Measurements from ENCODE around the gene PROB1.
A peak's percentile ranks its signal among the peaks of the same experiment; 100 is the strongest.
"Not testable (repeated sequence)": the region's sequence is repeated elsewhere in the genome, so short reads cannot be mapped to it uniquely, and the experiment has no call there.

PROB1 gene

GRCh38 chr5:139392678-139393496 lies 2.0 kb downstream of the PROB1 start:
- Histone ChIP-seq H3K36me3 (ENCODE audit: insufficient read depth, low read length) (no peaks in the 10 kb centered on the region), H3K4me1 (ENCODE audit: insufficient read depth, low read length) (peaks cover 31% of the 10 kb centered on the region), H3K9me3 (ENCODE audit: control insufficient read depth, insufficient read depth, low read length) (no peaks in the 10 kb centered on the region), H3K9ac (ENCODE audit: low read depth, low read length) (peak overlapping the region; percentile 80)

GRCh38 chr5:139392324-139392677 lies 2.6 kb downstream of the PROB1 start:
- peaks cover 36% of the 10 kb centered on the region for H3K4me1 ChIP-seq (ENCODE audit: insufficient read depth, low read length)
- H3K36me3 ChIP-seq (ENCODE audit: insufficient read depth, low read length), result no peaks in the 10 kb centered on the region
- H3K9ac ChIP-seq (ENCODE audit: low read depth, low read length), result peak overlapping the region; percentile 80; the same call in 1 of the 2 replicates
- no peaks in the 10 kb centered on the region for H3K9me3 ChIP-seq (ENCODE audit: control insufficient read depth, insufficient read depth, low read length)

GRCh38 chr5:139391570-139392323 lies 3.2 kb downstream of the PROB1 start:
- peak overlapping the region; percentile 80; the same call in 1 of the 2 replicates for H3K9ac ChIP-seq (ENCODE audit: low read depth, low read length)
- peaks cover 36% of the 10 kb centered on the region for H3K4me1 ChIP-seq (ENCODE audit: insufficient read depth, low read length)
- no peaks in the 10 kb centered on the region for H3K9me3 ChIP-seq (ENCODE audit: control insufficient read depth, insufficient read depth, low read length)
- no peaks in the 10 kb centered on the region for H3K36me3 ChIP-seq (ENCODE audit: insufficient read depth, low read length)

GRCh38 chr5:139390639-139391569 lies 4.0 kb downstream of the PROB1 start:
- Histone ChIP-seq H3K9ac (ENCODE audit: low read depth, low read length) (no peak overlapping the region), H3K9me3 (ENCODE audit: control insufficient read depth, insufficient read depth, low read length) (no peaks in the 10 kb centered on the region), H3K4me1 (ENCODE audit: insufficient read depth, low read length) (peaks cover 30% of the 10 kb centered on the region), H3K36me3 (ENCODE audit: insufficient read depth, low read length) (no peaks in the 10 kb centered on the region)

GRCh38 chr5:139389701-139390638 lies 4.9 kb downstream of the PROB1 start, which contains the start of gene MZB1:
Gene MZB1 (minus strand): TSS chr5:139389913. CDS start chr5:139389856, 57 bp downstream.
- Histone ChIP-seq H3K9ac (ENCODE audit: low read depth, low read length) (no peak within 1 kb of the TSS), H3K9me3 (ENCODE audit: control insufficient read depth, insufficient read depth, low read length) (no peaks in the 10 kb centered on the region), H3K4me1 (ENCODE audit: insufficient read depth, low read length) (peaks cover 22% of the 10 kb centered on the region), H3K36me3 (ENCODE audit: insufficient read depth, low read length) (no peaks in the 10 kb centered on the region)

- Histone ChIP-seq H3K9me3 (ENCODE audit: control insufficient read depth, insufficient read depth, low read length) (no peaks in the 10 kb centered on the region), H3K9ac (ENCODE audit: low read depth, low read length) (peak overlapping the region; percentile 1; the same call in 1 of the 2 replicates), H3K4me1 (ENCODE audit: insufficient read depth, low read length) (peaks cover 22% of the 10 kb centered on the region), H3K36me3 (ENCODE audit: insufficient read depth, low read length) (no peaks in the 10 kb centered on the region)
Observed at GRCh38 chr5:139388198-139388821, 6.6 kb downstream of the PROB1 start.

- H3K36me3 ChIP-seq (ENCODE audit: insufficient read depth, low read length), result no peaks in the 10 kb centered on the region
Observed at GRCh38 chr5:139387611-139388197, 7.2 kb downstream of the PROB1 start.

GRCh38 chr5:139386956-139387355 lies 7.9 kb downstream of the PROB1 start:
- H3K36me3 ChIP-seq (ENCODE audit: insufficient read depth, low read length); H3K9me3 ChIP-seq (ENCODE audit: control insufficient read depth, insufficient read depth, low read length); H3K9ac ChIP-seq (ENCODE audit: low read depth, low read length): not testable (repeated sequence)
- peaks cover 22% of the 10 kb centered on the region for H3K4me1 ChIP-seq (ENCODE audit: insufficient read depth, low read length)

More at GRCh38 chr5:139387611-139388197, 7.2 kb downstream of the PROB1 start:
- peak overlapping the region; percentile 1; the same call in 1 of the 2 replicates for H3K9ac ChIP-seq (ENCODE audit: low read depth, low read length)
- peaks cover 22% of the 10 kb centered on the region for H3K4me1 ChIP-seq (ENCODE audit: insufficient read depth, low read length)
- no peaks in the 10 kb centered on the region for H3K9me3 ChIP-seq (ENCODE audit: control insufficient read depth, insufficient read depth, low read length)

GRCh38 chr5:139386050-139386438 lies 8.9 kb downstream of the PROB1 start:
- peaks cover 15% of the 10 kb centered on the region for H3K4me1 ChIP-seq (ENCODE audit: insufficient read depth, low read length)
- H3K9ac ChIP-seq (ENCODE audit: low read depth, low read length), result no peak overlapping the region

GRCh38 chr5:139385061-139386049 lies 9.5 kb downstream of the PROB1 start:
- Histone ChIP-seq H3K9ac (ENCODE audit: low read depth, low read length) (no peak overlapping the region), H3K4me1 (ENCODE audit: insufficient read depth, low read length) (peaks cover 13% of the 10 kb centered on the region), H3K36me3 (ENCODE audit: insufficient read depth, low read length) (no peaks in the 10 kb centered on the region)

More at GRCh38 chr5:139386050-139386438, 8.9 kb downstream of the PROB1 start:
- H3K9me3 ChIP-seq (ENCODE audit: control insufficient read depth, insufficient read depth, low read length), result no peaks in the 10 kb centered on the region
- H3K36me3 ChIP-seq (ENCODE audit: insufficient read depth, low read length), result no peaks in the 10 kb centered on the region

GRCh38 chr5:139384591-139385051 lies 10.3 kb downstream of the PROB1 start:
- no peaks in the 10 kb centered on the region for H3K36me3 ChIP-seq (ENCODE audit: insufficient read depth, low read length)
- no peaks in the 10 kb centered on the region; the same call in 1 of the 2 replicates for H3K9me3 ChIP-seq (ENCODE audit: control insufficient read depth, insufficient read depth, low read length)
- H3K4me1 ChIP-seq (ENCODE audit: insufficient read depth, low read length), result peaks cover 13% of the 10 kb centered on the region
- H3K9ac ChIP-seq (ENCODE audit: low read depth, low read length), result no peak overlapping the region

More at GRCh38 chr5:139385061-139386049, 9.5 kb downstream of the PROB1 start:
- H3K9me3 ChIP-seq (ENCODE audit: control insufficient read depth, insufficient read depth, low read length), result no peaks in the 10 kb centered on the region; the same call in 1 of the 2 replicates

Measured in ES-I3 (cell line).